Femur (tissue), 1 donor: Measurements from ENCODE around the gene PPP2R2C.

Experiments used
- DNase-seq: peaks from one replicate; pipeline ENCODE4 v3.0.0-alpha.2; 2017

PPP2R2C gene

DNA sequence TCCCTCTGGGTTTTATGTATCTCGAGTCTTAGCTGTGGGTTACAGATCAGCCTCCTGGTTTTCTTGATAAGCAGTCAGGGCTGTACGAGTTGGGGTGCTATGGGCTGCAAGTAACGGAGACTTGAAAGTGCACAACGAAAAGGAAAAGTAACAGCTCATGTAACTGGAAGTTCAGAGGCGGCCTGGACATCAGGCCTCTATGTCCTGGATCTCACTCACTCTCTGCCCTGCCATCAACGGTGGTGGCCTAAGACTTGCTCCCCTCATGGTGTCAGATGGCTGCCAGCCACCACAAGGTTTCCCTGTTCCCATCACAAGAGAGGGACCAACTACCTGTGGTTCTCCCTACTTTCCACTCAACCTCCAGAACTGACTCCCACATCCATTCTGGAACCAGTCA lies 4.8 kb downstream of the PPP2R2C start:
- DNase-seq = no peak

DNA sequence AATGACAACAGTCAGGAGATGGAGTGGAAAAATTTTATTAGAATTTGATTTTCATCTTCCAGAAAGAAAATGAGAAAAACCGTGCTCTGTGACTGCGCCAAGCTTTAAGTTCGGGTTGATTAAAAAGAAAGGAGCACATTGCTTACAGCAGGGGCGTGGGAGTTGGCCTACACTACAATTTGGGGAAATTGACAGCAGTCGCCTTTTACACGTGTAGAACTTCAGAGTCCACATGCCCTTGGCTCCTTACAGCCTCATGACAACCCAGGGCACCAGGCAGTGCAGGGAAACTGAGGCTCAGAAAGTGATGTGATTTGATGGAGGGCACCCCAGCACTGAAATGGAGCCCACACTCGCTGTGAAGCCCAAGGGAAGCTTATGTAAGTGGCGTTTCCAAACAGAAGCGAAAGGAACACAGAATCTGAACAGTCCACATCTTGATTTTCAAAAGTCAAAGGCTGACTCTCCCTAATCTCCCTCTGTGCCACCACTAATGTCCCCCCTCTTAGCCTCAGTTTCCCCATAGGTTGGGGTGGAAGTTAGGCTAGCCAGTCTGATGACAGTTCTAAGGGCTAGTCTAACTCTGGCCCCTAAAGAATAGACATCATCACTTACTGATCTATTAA lies 5.5 kb downstream of the PPP2R2C start:
- DNase-seq = no peak

- DNase-seq = peak; percentile 0
Measured at GRCh38 chr4:6465955-6466354, 6.5 kb downstream of the PPP2R2C start.

DNA sequence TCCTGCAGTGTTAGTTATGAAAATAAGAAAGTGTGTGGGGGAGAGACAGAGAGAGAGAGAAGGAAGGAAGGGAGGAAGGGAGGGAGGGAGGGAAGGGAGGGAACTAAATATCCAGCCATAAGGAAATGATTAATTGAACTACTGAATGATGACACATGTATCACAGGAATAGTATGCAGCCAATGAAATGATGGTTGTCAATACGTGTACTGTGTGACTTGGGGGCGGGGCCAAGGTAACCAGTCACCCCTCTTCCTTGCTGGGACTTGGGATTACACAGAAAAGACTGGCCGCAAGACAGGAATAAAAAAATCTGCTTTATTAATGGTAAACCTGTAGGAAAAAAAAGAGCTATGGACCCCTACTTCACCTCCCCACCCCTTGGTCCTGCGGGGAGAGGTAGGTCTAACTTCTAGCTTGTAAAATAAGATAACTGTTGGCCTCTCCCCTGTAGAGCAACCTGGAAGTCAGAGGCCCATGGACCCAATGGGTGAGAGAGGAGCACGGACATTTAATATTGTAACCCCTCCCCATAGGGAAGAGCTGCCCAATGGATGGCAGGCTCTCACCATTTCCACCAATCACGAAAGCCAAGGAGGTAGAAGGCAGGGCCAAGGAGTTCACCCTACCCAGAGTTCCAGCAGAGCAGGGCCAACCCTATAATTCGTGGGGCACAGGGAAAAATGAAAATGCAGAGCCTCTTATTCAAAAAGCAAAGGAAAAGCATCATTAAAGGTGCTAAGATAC lies 7.4 kb downstream of the PPP2R2C start:
- DNase-seq = peak; percentile 3

DNA sequence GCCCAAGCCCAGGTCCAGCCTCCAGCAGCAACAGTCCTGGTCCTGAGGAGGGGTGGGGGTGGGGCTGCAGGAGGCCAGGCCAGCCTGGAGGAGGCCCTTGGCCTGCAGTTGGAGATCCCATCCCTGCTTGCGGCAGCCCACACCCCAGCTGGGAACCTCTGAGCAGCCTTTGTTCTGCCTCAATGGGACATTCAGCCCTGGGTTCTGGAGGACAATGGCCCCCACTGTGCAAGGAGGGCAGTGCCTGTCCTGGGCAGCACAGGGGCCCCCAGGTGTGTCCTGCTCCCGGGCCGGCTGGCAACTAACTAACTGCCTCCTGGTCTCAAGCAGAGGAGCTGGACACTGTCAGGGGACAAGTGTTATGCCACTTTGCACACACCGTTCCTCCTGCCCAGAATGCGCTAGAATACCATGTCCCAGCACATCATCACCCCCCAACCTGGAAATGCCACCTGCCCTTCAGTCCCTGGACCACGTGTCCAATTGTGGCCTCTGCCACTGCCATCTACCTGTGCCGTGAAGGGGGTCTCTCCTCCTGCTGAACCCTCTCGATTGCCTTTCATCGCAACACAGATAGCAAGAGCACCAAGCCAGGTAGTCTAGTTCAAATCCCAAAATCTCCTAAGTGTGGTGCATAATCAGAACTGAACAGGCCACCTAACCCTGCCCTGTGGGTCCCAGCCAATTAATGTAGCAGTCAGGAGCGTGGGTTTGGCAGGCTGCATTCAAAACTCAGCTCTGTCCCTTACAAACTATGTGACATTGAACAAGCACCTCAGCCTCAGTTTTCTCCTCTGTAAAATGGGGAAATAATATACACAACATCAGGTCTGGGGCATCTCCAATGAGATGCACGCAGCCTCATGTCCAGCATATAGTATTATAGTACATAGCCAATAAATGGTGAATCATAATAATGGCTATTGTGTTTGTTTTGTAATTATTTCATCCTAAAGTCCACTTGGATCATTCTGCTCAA lies 8.8 kb downstream of the PPP2R2C start:
- no peak for DNase-seq

GRCh38 chr4:6461301-6462165 lies 10.9 kb downstream of the PPP2R2C start:
- peak; percentile 2 for DNase-seq

GRCh38 chr4:6460876-6461275 lies 11.5 kb downstream of the PPP2R2C start:
- peak; percentile 1 for DNase-seq

DNA sequence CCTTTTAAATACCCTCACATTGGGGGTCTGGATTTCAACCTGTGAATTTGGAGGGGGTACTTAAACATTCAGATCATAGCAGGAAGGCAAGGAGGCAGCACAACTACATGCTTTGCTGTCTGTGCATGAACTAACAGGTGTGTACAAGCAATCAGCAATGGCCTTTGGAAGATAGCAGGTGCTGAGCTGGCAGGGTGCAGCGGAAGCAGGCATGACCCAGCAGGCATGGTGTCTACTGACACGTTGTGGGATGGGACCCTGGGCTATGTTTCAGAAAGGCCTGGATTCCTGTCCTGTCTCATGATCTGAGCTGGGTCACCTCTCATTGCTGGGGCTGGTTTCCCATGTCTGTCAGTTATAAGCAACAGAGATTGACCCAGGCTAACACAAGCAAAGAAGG lies 13.9 kb downstream of the PPP2R2C start:
- DNase-seq = no peak

GRCh38 chr4:6456450-6456849 lies 16.0 kb downstream of the PPP2R2C start:
- DNase-seq = no peak

DNA sequence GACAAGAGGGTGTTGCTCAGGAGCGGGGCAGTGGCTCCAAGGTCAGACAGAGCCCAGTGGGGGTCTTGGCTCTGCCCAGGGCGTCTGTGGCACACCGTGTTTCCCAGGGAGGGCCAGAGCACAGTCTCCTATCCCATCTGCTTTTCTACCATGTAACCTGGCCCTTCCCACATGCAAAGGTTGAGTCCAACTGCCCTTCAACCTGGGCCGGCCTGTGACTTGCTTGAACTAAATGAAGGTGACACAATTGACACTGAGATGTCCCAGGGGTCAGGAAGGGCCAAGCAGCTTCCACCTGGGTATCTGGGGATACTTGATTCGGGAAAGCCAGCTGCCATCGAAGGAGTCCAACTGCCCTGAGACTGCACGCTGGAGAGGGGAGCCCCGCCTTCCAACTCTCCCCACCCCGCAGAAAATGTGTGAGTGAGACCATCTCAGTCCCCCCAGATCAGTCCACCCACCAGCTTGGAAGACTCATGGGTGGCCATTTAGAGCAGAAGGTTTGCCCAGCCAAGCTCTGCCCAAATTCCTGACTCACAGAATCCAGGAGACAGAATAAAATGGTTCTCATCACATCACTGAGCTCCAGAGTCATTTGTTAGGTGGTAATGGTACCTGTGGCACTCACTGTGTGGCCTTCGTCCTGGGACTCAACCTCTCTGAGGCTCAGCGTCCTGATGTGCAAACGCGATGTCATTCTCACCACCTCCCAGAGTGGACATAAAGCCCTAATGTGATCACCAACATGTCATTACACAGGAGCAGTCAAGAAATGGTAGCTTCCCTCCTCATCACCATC lies 18.1 kb downstream of the PPP2R2C start:
- DNase-seq = no peak

- DNase-seq = no peak
Measured at GRCh38 chr4:6453688-6453990, 18.8 kb downstream of the PPP2R2C start.

DNA sequence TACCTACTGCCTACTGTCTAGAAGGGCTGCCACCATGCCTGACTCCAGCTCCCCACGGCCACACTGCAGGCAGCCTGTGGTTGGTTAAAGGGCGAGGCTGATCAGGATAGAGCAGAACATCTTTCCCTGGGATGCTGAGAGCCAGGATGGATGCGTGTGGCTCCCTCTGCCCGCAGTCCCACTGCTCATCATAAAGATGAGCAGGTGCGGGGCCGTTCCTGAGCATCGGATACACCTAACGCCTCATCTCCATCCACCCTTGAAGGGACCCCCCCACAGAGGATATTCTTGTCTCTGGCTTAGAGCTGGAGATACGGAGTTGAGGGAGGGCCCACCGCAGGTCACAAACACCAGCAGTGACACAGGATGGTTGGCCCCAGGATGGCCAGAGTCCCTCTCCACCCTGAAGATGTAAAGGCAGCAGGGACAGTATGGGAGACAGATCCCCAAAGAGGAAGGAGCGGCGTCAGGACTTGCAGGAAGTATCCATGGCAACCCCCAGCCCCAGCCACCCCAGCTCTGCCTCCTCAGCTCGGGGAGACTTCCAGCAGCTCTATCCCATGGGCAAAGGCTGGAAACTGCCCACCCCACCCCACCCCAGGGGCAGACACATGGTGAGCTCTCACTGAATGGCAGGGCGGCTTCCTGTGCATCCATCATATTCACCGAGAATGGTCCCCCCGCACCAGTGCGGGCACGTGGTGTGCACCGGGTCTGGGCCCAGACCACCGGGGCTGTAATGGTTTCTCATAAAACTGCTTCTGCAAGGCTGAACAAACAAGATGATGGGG lies 19.3 kb downstream of the PPP2R2C start:
- no peak for DNase-seq

GRCh38 chr4:6452116-6452896 lies 20.1 kb downstream of the PPP2R2C start:
- no peak for DNase-seq

GRCh38 chr4:6451309-6451708 lies 21.1 kb downstream of the PPP2R2C start:
- no peak for DNase-seq

DNA sequence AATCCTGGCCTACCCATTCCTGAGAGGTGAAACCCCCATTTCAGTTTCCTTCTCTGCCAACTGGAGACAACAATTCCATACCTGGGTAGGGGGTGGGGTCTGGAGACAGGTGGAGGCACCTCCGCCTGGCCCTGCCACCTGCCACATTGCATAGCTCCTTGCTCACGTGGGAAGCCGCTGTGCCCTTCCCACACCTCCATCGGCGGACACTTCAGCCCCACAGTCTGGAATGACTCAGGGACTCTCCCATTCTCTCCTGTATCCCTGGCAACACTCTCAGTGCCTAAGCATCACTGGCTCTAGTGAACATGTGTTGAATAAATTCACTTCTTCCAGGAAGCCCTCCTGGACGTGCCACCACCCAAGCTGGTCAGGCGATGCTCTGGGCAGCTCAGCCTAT lies 21.7 kb downstream of the PPP2R2C start:
- no peak for DNase-seq

DNA sequence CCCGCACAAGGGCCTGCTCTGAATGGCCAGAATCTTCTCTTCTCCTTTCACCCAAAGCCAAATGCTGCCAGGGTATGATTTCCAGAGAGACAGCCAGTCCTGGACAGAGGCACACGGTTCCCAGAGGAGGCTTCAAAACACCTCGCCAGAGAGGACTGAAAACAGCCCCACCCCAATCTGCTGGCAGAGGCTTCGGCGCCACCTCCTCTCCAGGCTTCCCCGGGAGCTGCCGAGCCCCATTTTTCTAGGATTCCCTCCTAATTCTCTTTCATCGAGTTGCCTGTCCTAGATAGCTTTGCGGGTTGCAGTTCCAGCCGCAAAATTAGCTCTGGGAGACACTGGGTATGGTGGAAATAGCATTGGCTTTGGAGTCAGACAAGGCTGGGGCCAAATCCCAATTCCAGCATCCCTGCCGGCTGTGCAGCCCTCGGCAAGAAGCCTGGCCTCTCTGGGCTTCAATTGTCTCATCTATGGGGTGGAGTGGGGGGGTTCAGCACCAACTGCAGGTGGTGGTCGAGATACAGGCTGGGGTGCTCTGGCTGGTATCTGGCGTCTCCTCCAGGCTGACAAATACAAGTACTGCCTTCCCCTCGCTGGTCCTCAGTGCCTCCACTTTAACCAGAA lies 22.6 kb downstream of the PPP2R2C start:
- no peak for DNase-seq

- no peak for DNase-seq
Measured at GRCh38 chr4:6449335-6449734, 23.1 kb downstream of the PPP2R2C start.

GRCh38 chr4:6448476-6449170 lies 23.8 kb downstream of the PPP2R2C start:
- DNase-seq = no peak

DNA sequence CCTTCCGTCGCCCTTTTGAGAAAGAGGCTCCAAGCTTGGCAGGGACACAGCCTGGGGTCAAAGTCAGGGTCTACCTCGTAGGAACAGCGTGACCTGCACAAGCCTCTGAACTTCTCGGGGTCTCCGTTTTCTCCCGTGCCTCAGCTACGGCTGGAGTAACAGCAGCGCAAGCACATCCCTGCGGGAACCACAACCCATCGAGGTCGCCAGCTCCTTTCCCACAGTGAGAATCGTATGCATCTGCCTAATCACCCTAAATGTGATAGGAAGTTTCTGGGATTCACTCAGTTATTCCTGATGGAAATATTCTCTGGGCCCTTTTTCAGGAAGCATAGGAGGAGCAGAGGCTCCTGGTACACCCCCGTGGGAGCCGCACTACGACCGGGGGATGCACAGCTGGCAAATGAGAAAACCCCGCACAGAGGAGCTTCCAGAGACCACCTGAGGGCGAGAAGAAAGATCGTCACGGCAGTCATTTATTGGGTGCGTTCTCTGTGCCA lies 24.7 kb downstream of the PPP2R2C start:
- no peak for DNase-seq
